Measurements from ENCODE around the gene CHP1.
"Not testable (repeated sequence)": the region's sequence is repeated elsewhere in the genome, so short reads cannot be mapped to it uniquely, and the experiment has no call there.

The CHP1 gene

DNA sequence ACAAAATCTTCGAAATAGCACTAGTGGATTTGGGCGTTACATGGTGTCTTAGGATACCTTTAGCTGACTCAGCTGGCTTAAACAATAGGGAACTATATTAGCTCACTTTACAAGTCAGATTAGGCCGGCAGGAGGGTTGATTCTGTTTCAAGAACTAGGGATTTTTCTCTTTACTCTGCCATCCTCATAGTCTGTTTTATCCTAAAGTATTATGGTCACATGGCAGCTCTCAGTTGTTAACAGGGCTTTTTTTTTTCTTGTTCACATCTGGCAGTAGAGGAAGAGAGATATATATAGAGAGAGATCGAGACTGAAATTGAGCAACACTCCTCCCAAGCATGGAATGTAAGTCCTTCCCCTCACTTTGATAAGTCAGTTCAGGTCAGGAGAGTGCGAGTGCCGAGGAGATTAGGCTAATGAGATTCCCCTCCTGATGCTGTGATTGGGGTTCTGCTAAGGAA is 32.9 kb downstream of the CHP1 start:
- TF ChIP-seq, protein P1, sequence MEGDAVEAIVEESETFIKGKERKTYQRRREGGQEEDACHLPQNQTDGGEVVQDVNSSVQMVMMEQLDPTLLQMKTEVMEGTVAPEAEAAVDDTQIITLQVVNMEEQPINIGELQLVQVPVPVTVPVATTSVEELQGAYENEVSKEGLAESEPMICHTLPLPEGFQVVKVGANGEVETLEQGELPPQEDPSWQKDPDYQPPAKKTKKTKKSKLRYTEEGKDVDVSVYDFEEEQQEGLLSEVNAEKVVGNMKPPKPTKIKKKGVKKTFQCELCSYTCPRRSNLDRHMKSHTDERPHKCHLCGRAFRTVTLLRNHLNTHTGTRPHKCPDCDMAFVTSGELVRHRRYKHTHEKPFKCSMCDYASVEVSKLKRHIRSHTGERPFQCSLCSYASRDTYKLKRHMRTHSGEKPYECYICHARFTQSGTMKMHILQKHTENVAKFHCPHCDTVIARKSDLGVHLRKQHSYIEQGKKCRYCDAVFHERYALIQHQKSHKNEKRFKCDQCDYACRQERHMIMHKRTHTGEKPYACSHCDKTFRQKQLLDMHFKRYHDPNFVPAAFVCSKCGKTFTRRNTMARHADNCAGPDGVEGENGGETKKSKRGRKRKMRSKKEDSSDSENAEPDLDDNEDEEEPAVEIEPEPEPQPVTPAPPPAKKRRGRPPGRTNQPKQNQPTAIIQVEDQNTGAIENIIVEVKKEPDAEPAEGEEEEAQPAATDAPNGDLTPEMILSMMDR (IDR thresholded peaks at IDR 0.05; ENCODE audit: insufficient read depth, low read depth, low read length, missing control alignments): no peak
- H3K4me3 ChIP-seq (ENCODE audit: low read depth, low read length): no peak overlapping the region
- no peak for DNase-seq (ENCODE audit: low read depth)

DNA sequence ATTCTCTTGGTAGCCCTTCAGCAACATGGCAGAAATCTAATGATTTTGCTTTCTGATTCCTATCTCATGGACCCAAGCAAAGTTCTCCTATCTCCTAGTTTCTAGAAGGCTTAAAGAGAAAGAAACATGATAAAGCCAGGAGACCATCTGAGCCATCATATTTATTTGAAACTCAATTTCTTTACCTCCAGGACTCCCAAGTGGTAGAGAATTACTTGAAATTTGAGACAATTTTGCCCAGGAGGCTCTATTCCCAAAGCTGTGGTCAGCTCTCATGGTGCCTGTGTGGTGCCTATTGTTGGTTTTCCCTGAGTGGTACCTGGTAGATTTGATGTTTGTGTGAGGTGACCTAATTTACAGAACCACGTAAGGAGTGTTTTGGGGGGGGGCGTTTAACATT is 38.8 kb downstream of the CHP1 start:
- H3K4me3 ChIP-seq (ENCODE audit: low read depth, low read length): no peak overlapping the region
- TF ChIP-seq, protein P1 (IDR thresholded peaks at IDR 0.05; ENCODE audit: insufficient read depth, low read depth, low read length, missing control alignments): no peak
- no peak for DNase-seq (ENCODE audit: low read depth)

DNA sequence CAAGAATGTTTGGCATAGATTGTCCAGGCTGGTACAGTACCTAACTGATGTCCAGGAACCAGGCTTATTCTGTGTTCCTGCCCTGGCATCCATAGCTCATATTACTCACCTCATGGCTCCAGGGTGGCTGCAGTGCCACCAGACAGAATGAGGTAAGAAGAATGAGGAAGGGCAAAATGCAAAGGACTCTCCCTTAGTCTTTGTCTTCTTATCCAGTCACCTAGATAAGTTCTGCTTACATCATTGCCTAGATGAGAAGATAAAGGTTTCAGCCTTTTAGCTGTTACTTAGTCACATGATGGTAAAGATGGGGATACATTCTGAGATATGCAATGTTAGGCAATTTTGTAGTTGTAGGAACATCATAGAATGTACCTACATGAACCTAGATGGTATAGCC is 45.8 kb downstream of the CHP1 start:
- no peak overlapping the region for H3K4me3 ChIP-seq (ENCODE audit: low read depth, low read length)
- DNase-seq (ENCODE audit: low read depth): no peak
- TF ChIP-seq, protein P1 (IDR thresholded peaks at IDR 0.05; ENCODE audit: insufficient read depth, low read depth, low read length, missing control alignments): no peak

DNA sequence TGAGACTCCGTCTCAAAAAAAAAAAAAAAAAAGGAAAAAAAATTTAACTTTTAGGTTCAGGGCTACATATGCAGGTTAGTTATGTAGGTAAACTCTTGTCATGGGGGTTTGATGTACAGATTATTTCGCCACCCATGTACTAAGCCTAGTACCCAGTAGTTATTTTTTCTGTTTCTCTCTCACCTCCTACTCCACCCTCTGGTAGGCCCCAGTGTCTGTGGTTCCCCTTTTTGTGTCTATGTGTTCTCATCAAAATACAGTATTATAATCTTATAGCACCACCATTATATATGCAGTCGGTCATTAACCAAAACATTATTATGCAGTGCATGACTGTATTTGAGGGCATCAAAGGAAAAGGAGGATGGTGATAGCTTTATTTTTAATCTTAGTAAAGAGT is 47.3 kb downstream of the CHP1 start:
- no peak overlapping the region for H3K4me3 ChIP-seq (ENCODE audit: low read depth, low read length)
- no peak for DNase-seq (ENCODE audit: low read depth)
- TF ChIP-seq, protein P1 (IDR thresholded peaks at IDR 0.05; ENCODE audit: insufficient read depth, low read depth, low read length, missing control alignments): no peak

GRCh38 chr15:41279535-41280283 is 48.6 kb downstream of the CHP1 start:
- DNase-seq (ENCODE audit: low read depth): no peak
- TF ChIP-seq, protein P1 (IDR thresholded peaks at IDR 0.05; ENCODE audit: insufficient read depth, low read depth, low read length, missing control alignments): no peak
- no peak overlapping the region for H3K4me3 ChIP-seq (ENCODE audit: low read depth, low read length)

DNA sequence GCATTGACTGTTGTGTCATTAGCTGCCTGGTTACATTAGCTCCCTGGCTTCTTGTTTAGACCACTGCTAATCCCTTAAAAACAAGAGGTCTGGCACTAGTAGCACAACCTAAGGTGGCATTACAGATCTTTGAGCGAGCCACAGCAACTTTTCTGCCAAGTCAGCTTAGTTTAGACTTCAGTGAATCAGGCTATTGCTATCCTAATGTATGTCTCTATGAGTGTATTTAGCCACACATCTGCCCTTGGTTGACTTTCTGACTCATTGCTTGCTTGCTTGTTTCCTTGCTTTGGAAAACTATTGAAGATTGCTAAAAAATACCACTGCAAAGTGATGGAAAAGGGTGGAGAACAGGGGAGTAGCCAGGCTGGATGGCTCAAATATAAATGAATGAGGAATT is 50.2 kb downstream of the CHP1 start:
- TF ChIP-seq, protein P1 (IDR thresholded peaks at IDR 0.05; ENCODE audit: insufficient read depth, low read depth, low read length, missing control alignments): no peak
- no peak for DNase-seq (ENCODE audit: low read depth)
- H3K4me3 ChIP-seq (ENCODE audit: low read depth, low read length): no peak overlapping the region

GRCh38 chr15:41282436-41282835 is 51.4 kb downstream of the CHP1 start:
- not testable (repeated sequence) for H3K4me3 ChIP-seq (ENCODE audit: low read depth, low read length); DNase-seq (ENCODE audit: low read depth)

DNA sequence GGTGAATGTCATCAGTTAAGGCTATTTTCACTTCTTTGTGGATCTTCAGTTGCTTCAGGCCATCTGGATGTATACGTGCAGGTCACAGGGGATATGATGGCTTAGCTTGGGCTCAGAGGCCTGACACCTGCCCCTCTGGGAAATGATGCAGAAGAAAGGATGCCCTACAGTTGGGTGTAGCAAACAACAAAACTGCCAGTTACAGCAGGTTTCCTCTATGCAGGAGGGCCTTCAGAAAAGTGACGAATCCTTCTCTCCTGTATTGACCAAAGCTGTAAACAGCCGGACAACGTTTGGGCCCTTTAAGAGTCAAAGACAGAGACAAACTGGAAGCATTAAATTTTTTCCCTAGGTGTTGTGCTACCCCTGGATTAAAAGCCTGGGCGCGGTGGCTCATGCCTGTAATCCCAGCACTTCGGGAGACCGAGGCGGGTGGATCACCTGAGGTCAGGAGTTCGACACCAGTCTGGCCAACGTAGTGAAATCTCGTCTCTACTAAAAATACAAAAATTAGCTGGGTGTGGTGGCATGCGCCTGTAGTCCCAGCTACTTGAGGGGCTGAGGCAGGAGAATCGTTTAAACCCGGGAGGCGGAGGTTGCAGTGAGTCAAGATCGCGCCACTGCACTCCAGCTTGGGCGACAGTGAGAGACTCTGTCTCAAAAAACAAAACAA is 52.0 kb downstream of the CHP1 start:
- not testable (repeated sequence) for DNase-seq (ENCODE audit: low read depth)
- H3K4me3 ChIP-seq (ENCODE audit: low read depth, low read length): peak overlapping the region; percentile 66

All from GM12865 (cell line).